ENCODE data around the gene SDE2.
"Not testable (repeated sequence)": the region's sequence is repeated elsewhere in the genome, so short reads cannot be mapped to it uniquely, and the experiment has no call there.

SDE2 gene

DNA sequence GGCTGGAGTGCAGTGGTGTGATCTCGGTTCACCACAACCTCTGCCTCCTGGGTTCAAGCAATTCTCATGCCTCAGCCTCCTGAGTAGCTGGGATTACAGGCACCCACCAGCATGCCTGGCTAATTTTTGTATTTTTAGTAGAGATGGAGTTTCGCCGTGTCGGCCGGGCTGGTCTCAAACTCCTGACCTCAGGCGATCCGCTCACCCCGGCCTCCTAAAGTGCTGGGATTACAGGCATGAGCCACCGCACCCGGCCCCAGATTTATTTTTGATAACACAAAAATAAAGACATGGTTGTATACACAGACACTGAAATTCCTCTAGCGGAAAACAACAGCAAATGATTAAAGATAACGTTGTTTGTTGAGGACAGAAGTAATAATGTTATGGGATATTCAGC, 24.0 kb downstream of the SDE2 start:
- DNase-seq (ENCODE audit: low read depth) = not testable (repeated sequence)

DNA sequence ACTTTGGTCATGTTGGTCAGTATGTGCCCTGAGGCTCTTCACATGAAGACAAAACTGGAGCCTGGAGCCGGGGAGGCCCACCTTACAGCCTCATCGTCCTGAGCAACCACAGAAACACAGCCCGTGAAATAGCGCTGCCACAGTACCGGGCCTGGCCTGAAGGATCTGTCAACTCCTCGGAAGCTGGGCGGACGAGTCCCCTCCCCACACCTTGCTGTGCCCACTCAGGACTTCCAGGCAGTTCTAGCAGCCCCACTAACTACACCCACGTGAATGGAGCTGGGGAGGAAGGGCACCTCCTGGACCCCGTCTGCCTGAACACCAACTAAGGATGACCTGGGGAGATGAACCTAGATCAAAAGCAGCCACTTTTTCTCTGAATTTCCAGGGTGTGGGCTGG, 24.7 kb downstream of the SDE2 start:
- no peak for DNase-seq (ENCODE audit: low read depth)

DNA sequence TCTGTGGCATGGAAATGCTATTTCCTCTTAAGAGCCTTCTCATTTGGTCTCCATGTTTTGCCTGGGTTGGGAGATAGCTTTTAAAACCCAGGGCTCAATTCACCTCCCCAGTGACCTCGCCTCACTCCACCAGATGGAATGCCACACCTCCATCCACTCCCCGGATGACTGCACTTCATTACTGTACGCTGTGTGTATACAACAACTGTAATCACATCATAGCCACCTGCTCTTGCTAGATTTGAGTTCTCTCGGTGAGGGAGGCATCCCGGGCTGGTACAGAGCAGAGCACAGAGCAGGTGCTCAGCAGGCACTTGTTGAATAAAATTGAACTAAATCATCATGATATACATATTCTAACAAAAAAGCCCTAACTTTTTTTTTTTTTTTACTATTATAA, 26.0 kb downstream of the SDE2 start:
- no peak for DNase-seq (ENCODE audit: low read depth)

DNA sequence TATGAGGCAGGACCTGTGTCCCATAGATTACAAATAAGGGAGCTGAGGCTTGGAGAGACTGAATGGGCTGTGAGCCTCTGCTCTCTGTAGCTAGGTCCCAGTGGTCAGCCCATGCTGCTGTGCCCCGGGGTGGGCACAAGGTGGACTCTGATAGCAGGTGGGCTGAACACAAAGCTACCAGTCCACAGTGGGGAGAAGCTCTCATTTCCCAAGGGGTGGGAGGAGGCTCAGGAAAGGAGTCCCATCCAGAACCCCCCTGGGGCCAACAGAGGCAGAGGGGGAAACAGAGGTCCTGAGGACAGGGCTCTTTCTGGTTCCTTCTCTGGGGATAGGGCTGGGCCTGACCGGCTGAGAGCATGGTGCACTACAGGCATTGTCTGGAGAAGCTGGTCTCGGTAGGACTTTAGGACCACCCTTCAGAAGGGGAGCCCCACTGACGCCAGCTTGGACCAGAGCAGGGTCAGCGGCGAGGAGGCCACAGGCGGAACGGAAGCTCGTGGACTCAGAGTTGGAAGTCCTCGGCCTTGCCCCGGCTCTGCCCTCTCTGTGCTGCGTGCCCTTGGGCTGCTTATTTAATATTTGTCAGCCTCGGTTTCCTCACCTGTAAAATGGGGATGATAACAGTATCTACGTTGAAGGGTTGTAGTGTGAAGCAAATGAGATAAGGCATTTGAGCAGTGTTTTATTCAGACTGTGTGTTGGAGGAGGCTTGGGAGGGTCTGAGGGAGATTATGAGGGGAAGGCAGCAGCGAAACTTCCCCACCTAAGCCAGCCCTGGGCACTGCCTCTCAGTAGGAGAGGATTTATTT, 26.6 kb downstream of the SDE2 start:
- no peak for DNase-seq (ENCODE audit: low read depth)

DNA sequence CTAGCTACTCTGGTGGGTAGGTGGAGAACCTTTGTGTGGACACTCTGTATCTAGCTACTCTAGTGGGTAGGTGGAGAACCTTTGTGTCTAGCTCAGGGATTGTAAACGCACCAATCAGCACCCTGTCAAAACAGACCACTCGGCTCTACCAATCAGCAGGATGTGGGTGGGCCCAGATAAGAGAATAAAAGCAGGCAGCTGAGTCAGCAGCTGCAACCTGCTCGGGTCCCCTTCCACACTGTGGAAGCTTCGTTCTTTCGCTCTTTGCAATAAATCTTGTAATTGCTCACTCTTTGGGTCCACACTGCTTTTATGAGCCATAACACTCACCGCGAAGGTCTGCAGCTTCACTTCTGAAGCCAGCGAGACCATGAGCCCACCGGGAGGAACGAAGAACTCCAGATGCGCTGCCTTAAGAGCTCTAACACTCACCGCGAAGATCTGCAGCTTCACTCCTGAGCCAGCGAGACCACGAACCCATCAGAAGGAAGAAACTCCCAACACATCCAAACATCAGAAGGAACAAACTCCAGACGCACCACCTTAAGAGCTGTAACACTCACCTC, 28.5 kb downstream of the SDE2 start:
- not testable (repeated sequence) for DNase-seq (ENCODE audit: low read depth)

DNA sequence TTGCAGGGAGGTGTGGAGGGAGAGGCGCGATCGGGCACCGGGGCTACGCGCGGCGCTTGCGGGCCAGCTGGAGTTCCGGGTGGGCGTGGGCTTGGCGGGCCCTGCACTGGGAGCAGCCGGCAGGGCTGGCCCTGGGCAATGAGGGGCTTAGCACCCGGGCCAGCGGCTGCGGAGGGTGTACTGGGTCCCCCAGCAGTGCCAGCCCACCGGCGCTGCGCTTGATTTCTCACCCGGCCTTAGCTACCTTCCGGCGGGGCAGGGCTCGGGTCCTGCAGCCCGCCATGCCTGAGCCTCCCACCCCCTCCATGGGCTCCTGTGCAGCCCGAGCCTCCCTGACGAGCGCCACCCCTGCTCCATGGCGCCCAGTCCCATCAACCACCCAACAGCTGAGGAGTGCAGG, 29.4 kb downstream of the SDE2 start:
- DNase-seq (ENCODE audit: low read depth) = not testable (repeated sequence)

DNA sequence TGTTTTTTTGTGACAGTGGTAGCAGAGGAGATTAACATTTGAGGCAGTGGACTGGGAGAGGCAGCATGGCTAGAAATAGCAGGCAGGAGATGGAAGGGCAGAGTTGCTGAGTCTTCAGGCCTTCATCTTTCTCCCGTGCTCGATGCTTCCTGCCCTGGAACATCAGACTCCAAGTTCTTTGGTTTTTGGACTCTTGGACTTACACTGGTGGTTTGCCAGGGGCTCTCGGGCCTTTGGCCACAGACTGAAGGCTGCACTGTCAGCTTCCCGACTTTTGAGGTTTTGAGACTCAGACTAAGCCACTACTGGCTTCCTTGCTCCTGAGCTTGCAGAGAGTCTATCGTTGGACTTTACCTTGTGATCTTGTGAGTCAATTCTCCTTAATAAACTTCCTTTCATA, 33.9 kb downstream of the SDE2 start:
- no peak for DNase-seq (ENCODE audit: low read depth)

DNA sequence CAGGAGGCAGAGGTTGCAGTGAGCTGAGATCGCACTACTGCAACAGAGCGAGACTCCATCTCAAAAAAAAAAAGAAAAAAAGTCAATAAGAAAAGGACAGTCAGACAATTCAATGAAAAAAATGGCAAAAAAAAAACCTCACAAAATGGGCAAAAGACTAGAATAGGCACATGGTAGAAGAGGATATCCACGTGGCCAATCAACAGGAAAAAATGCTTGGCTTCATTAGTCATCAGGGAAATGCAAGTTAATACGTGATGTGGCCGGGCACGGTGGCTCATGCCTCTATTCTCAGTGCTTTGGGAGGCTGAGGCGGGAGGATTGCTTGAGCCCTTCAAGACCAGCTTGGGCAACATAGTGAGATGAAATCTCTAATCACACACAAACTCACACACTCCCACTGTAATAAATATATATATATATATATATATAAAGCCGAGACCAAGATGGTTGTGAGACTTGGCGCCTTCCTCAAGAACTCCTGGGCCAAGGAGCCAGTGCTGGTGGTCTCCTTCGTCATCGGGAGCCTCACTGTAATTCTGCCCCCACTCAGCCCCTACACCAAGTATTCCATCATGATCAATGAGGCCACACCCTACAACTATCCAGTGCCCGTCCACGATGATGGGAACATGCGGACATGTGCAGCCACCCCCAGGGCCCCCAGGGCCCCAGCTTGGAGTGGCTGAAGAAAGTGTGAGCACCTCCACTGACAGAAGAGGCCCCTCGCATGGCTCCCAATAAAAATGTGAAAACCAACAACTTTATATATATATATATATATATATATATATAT, 35.2 kb downstream of the SDE2 start:
- DNase-seq (ENCODE audit: low read depth) = peak; percentile 54

DNA sequence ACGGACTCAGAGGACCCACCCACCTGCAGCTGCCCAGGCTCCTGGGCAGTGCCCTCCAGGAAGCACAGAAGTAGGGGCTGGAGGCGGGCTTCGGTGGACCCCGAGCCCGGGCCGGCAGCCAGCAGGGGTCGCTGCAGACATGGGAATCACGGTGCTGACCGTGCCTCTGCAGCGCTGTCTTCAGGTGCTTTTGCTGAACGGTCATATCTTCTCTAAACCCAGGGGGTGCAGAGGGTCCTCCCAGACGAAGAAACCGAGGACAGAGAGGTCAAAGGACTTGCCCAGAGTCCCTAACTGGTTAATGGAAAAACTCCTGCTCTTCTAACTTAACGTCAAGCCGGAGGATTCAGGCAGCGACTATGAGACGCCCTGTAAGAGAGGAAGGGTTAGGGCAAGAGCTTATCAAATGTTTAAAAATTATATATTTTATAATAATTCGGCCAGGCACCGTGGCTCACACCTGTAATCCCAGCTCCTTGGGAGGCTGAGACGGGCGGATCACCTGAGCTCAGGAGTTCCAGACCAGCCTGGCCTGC, 36.6 kb downstream of the SDE2 start:
- no peak for DNase-seq (ENCODE audit: low read depth)

DNA sequence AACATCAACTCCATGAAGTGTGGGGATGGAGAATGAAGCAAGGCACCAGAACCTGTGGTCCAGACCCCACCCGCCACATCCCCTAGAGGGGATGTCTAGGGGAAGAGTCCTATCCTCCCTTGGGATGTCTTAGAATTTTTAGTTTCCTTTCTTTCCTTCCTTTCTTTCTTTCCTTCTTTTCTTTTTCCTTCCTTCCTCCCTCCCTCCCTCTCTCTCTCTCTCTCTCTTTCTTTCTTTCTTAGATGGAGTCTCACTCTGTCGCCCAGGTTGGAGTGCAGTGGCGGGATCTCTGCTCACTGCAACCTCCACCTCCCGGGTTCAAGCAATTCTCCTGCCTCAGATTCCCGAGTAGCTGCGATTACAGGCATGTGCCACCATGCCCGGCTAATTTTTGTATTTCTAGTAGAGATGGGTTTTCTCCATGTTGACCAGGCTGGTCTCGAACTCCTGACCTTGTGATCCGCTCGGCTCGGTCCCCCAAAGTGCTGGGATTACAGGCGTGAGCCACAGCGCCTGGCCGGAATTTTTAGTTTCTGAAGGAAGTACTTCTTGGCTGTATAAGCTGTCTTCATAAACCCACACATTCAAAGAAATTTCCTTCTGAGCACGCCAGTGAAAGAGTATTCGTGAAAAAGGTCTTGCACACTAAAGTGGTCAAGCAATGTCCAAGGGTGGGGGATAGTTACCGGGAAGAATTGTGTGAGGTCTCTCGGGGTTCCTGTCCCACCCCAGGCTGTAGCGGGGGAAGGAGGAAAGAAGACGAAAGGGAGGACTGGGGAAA, 37.3 kb downstream of the SDE2 start:
- DNase-seq (ENCODE audit: low read depth) = no peak

DNA sequence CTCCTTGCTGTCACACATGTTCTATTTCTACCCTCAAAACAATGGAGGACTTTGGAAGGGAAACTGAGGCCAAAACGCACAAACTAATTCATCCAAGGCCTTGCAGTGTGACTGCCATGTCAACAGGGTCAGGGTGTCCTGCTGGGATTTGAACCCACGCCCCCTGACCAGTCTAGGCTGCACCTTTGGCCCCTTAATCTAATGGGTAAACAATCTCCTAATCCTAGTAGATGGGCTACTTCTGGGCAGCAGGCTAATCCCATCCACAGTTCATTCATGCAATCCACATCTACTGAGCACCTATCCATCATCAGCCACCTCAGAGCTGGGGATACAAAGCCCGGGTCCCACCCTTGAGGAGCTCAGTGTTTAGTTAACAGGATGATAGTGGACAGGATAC, 41.1 kb downstream of the SDE2 start:
- no peak for DNase-seq (ENCODE audit: low read depth)

DNA sequence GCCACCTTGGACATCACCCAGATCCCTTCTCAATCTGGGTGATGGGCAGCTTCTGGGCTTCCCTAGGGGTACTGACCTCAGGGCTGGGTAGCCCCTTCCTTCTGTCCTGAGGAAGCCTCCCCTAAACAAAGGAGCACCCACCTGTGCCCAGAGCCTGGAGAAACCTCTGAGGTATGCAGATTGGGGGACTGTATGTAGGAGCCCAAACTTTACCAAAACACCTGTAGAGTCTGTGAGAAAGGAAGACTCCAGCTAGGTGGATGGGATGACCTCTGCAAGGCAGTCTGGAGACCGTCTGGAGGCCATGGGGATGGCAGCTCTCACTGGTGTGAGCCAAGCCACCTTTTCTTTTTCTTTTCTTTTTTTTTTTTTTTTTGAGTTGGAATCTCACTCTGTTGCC, 44.4 kb downstream of the SDE2 start:
- no peak for DNase-seq (ENCODE audit: low read depth)

DNA sequence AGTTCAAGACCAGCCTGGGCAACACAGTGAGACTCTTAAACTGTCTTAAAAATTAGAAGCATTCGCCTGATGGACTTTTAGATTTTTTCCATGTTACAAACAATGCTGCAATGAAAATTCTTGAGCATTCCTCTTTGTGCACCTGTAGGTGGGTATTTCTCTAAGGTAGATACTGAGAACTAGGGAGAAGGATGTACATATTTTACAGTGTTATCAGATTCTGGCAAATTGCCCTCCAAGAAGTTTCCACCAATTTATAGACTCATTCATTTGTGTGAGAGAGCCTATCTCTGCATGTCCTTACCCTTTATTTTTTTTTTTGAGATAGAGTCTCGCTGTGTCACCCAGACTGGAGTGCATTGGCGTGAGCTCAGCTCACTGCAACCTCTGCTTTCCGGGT, 45.8 kb downstream of the SDE2 start:
- no peak for DNase-seq (ENCODE audit: low read depth)

DNA sequence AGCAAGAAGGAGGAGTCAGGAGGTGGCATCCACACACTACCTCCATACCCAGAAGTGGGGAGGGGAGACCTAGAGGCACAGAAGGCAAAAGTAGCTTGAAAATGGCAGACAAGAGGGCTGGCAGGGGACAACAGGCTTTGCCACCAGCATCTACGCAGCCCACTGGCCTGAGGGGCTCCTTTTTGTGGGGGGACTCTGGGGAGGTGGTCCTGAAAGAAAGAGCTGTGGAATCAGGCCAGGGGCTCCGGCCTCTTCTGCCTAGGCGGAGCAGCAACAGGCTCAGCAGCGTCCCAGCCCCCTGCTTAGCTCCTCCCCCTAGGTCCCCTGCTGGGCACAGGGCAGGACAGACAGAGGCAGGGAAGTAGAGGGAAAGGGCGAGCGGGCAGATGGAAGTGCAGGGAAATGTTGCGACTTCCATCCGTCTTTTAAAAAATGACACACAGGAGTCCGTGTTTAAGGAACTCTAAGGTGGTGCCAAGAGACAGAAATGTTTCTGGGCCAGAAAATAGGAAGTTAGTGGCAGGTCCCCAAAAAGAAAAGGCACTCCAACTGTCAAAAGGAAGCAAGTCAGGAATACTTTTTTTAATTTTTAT, 48.1 kb downstream of the SDE2 start:
- no peak for DNase-seq (ENCODE audit: low read depth)

DNA sequence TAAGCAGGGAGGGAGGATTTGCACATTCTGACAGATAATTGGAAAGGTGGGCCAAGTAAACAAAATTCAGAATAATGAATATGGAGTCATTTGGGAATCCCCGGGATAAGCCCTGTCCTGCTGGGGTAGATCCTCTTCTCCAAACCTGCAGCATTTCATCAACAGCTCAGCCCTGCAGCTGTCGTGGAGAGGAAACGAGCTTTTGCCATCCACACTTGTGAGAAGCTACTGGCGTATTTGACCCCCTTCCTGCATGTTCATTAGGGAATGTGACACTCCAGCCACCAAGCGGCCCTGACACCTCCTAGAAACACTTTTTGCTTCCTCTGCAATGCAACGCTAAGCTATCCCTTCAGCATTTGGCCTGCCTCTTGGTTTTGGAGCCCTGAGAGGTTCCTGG, 50.1 kb downstream of the SDE2 start:
- DNase-seq (ENCODE audit: low read depth) = no peak

DNA sequence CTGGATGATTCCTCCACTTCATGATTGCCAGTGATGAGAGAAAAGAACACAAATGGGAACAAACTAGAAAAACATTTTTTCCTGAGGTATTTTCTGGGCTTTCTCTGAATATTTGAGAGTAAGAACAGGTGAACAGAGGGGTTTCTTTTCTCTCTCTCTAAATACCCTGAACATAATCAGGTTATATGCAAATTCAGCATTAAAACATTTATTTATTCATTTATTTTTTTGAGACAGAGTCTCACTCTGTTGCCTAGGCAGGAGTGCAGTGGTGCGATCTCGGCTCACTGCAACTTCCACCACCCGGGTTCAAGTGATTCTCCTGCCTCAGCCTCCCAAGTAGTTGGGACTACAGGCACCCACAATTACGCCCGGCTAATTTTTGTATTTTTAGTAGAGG, 52.3 kb downstream of the SDE2 start:
- DNase-seq (ENCODE audit: low read depth) = no peak

DNA sequence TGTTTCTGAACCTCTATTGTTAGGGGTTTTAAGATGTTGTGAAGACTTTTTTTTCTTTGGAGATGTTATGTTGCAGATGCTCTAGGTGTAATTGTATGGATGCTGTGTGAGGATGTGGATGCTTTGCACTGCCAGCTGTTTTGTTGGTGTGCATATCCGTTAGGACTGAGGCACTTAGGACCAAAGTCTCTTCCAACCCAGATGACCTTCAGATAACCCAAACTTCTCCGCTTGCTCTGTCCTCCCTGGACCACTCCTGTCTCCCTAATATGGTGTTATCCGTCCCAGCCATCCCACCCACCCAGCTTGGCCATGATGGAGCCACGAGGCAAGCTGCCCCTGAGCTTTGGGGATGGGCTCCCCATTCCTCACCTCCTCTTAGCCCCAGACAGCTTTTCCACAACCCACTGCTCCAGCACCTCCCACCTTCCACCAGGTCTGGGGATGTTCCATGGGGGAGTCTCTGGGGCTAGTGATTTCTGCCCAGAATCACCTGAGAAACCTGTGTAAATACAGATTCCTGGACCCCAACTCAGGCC, 53.0 kb downstream of the SDE2 start:
- DNase-seq (ENCODE audit: low read depth) = no peak

DNA sequence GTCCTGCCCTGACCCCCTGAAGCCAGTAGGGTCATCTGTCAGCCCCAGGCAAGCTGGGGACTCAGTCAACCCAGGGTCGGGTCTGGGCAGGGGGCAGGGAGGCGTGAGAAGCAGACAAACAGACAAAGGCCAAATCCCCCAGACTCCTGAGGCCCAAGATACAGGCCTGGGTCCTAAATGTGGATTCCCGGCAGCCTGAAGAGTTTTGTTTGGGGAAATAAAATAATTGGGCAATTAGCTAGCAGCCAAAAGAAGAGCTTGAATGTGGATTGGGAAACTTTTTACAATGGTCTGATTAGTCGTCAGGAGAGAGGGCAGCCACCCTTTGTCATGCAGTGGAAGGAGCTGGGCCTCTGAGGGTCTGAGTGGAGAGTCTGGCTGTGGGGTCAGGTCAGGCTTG, 53.6 kb downstream of the SDE2 start:
- DNase-seq (ENCODE audit: low read depth) = no peak

DNA sequence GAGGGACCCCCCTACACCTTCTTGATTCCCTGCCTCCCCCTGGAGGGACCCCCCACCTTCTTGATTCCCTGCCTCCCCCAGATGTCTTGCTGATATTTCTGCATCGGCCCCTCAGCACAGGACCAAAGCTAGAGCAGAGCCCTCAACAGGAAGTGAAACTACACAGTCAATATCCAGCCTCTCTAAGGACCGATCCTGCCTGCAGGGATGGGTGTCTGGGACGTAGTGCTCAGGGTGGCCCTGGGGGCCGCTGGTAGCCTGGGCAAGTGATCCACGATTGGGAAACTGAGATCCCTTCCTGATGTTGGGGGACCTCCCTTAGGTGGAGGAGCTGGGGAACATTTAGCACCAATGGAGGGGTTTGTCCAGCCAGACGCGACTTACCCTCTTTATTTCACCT, 54.2 kb downstream of the SDE2 start:
- no peak for DNase-seq (ENCODE audit: low read depth)

DNA sequence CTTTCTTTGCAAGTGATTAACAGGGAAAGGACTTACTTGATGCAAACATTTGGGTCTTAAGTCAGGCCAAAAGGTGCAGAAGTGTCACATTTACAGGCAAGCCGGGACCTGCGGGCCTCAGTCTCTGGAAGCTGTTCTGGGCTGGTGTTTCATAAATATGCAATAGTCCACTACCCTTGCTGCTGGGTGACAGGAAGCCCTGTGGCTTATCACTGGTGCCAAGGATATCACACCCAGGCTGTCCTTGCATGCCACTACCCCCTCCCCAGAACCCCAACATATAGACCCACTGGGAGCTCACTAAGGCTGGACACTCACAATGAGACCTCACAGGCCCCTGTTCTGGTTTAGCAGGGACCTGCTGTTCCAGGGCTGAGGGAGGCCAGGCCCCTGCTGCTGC, 54.8 kb downstream of the SDE2 start:
- no peak for DNase-seq (ENCODE audit: low read depth)

DNA sequence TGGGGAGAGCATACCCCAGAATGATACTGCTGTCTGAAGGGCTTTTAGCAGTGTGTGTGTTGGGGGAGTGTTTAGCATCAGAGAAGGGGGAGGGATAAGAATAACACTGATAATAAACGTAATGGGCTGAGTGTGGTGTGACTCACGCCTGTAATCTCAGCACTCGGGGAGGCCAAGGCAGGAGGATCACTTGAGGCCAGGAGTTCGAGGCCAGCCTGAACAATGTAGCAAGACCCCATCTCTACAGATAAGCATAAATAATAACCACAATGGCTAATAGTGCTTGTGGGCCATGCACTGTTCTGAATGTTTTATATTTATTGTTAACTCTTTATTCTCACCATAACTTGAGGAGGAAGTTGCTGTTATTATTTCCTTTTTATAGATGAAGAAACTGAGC, 55.6 kb downstream of the SDE2 start:
- no peak for DNase-seq (ENCODE audit: low read depth)

DNA sequence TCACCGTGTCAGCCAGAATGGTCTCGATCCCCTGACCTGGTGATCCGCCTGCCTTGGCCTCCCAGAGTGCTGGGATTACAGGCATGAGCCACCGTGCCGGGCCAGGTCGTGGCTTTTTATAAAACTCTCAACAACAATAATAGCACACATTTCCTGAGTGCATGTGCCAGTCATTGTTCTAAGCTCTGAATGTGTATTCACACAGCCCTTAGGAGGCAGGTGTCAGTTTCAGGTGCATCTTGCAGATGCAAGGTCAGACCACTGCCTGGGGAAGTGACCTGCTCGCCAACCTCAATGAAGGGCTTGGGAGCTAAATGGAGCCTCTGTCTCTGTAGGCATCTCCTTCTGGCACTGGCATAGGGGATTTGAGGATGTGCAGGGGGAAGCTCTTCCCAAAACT, 56.6 kb downstream of the SDE2 start:
- no peak for DNase-seq (ENCODE audit: low read depth)

Measured in ELR (cell line).